Measurements from ENCODE around the gene SLC25A14.
"Not testable (repeated sequence)": the region's sequence is repeated elsewhere in the genome, so short reads cannot be mapped to it uniquely, and the experiment has no call there.

SLC25A14 gene

GRCh38 chrX:130336531-130336930, 3.2 kb upstream of the SLC25A14 start:
- TF ChIP-seq EZH2phosphoT487 (conservative IDR thresholded peaks at IDR 0.05; ENCODE audit: low read length) (no peak), CTCF (IDR thresholded peaks at IDR 0.05; ENCODE audit: insufficient read depth, low read length, poor library complexity, severe bottlenecking) (no peak)
- Histone ChIP-seq H3K9me2 (replicated peaks; ENCODE audit: insufficient read depth, low read length) (no peaks in the 10 kb centered on the region), H3K9ac (ENCODE audit: low read length) (no peak overlapping the region)

GRCh38 chrX:130338869-130339268, 850 bp upstream of the SLC25A14 start:
- H3F3A ChIP-seq (ENCODE audit: insufficient read depth); H3K4me3 ChIP-seq (ENCODE audit: insufficient read depth, low read length, poor library complexity, severe bottlenecking); H3K27me3 ChIP-seq (ENCODE audit: low read length); H3K36me3 ChIP-seq (ENCODE audit: low read length); H3K9me2 ChIP-seq (replicated peaks; ENCODE audit: insufficient read depth, low read length); H3K79me2 ChIP-seq (ENCODE audit: insufficient read depth, low read length); H3K27ac ChIP-seq (ENCODE audit: low read depth, low read length); H4K20me1 ChIP-seq (ENCODE audit: low read depth, low read length); H3K9me3 ChIP-seq (ENCODE audit: insufficient read depth, low read length): not testable (repeated sequence)
- Histone ChIP-seq H3K9ac (ENCODE audit: low read length) (peak overlapping the region; percentile 64), H3K4me2 (ENCODE audit: low read depth, low read length, poor library complexity, severe bottlenecking) (peak overlapping the region; percentile 61), H2AFZ (ENCODE audit: low read depth, low read length, severe bottlenecking) (peak overlapping the region; percentile 83)

More at GRCh38 chrX:130336531-130336930, 3.2 kb upstream of the SLC25A14 start:
- no peak overlapping the region for H3K4me2 ChIP-seq (ENCODE audit: low read depth, low read length, poor library complexity, severe bottlenecking)
- H3K27ac ChIP-seq (ENCODE audit: low read depth, low read length), result no peak overlapping the region
- no peaks in the 10 kb centered on the region for H3K36me3 ChIP-seq (ENCODE audit: low read length)
- no peaks in the 10 kb centered on the region for H3K79me2 ChIP-seq (ENCODE audit: insufficient read depth, low read length)
- H3K4me3 ChIP-seq (ENCODE audit: insufficient read depth, low read length, poor library complexity, severe bottlenecking), result no peak overlapping the region
- no peak overlapping the region for H2AFZ ChIP-seq (ENCODE audit: low read depth, low read length, severe bottlenecking)
- H3K9me3 ChIP-seq (ENCODE audit: insufficient read depth, low read length), result no peaks in the 10 kb centered on the region
- no peaks in the 10 kb centered on the region for H3K27me3 ChIP-seq (ENCODE audit: low read length)
- no peaks in the 10 kb centered on the region for H4K20me1 ChIP-seq (ENCODE audit: low read depth, low read length)
- no peaks in the 10 kb centered on the region for H3F3A ChIP-seq (ENCODE audit: insufficient read depth)

- Histone ChIP-seq H3K27ac (ENCODE audit: low read depth, low read length) (no peak overlapping the region), H3F3A (ENCODE audit: insufficient read depth) (no peaks in the 10 kb centered on the region), H3K27me3 (ENCODE audit: low read length) (no peaks in the 10 kb centered on the region), H3K4me2 (ENCODE audit: low read depth, low read length, poor library complexity, severe bottlenecking) (peak overlapping the region; percentile 61), H3K9ac (ENCODE audit: low read length) (peak overlapping the region; percentile 64), H4K20me1 (ENCODE audit: low read depth, low read length) (no peaks in the 10 kb centered on the region), H3K4me3 (ENCODE audit: insufficient read depth, low read length, poor library complexity, severe bottlenecking) (peak overlapping the region; percentile 76), H3K9me3 (ENCODE audit: insufficient read depth, low read length) (no peaks in the 10 kb centered on the region), H3K79me2 (ENCODE audit: insufficient read depth, low read length) (no peaks in the 10 kb centered on the region), H3K9me2 (replicated peaks; ENCODE audit: insufficient read depth, low read length) (no peaks in the 10 kb centered on the region), H2AFZ (ENCODE audit: low read depth, low read length, severe bottlenecking) (peak overlapping the region; percentile 83), H3K36me3 (ENCODE audit: low read length) (no peaks in the 10 kb centered on the region)
- TF ChIP-seq EZH2phosphoT487 (conservative IDR thresholded peaks at IDR 0.05; ENCODE audit: low read length) (no peak), CTCF (IDR thresholded peaks at IDR 0.05; ENCODE audit: insufficient read depth, low read length, poor library complexity, severe bottlenecking) (no peak)
Observed at GRCh38 chrX:130340271-130340670, 552 bp downstream of the SLC25A14 start.

- Histone ChIP-seq H3K4me2 (ENCODE audit: low read depth, low read length, poor library complexity, severe bottlenecking) (no peak overlapping the region), H3K9ac (ENCODE audit: low read length) (no peak overlapping the region)
Observed at GRCh38 chrX:130343411-130343810, 3.7 kb downstream of the SLC25A14 start.

More at GRCh38 chrX:130343411-130343810, 3.7 kb downstream of the SLC25A14 start:
- H4K20me1 ChIP-seq (ENCODE audit: low read depth, low read length), result no peaks in the 10 kb centered on the region
- no peaks in the 10 kb centered on the region for H3K9me3 ChIP-seq (ENCODE audit: insufficient read depth, low read length)
- TF ChIP-seq CTCF (IDR thresholded peaks at IDR 0.05; ENCODE audit: insufficient read depth, low read length, poor library complexity, severe bottlenecking) (no peak), EZH2phosphoT487 (conservative IDR thresholded peaks at IDR 0.05; ENCODE audit: low read length) (no peak)
- no peak overlapping the region for H2AFZ ChIP-seq (ENCODE audit: low read depth, low read length, severe bottlenecking)
- no peaks in the 10 kb centered on the region for H3K27me3 ChIP-seq (ENCODE audit: low read length)
- H3K27ac ChIP-seq (ENCODE audit: low read depth, low read length), result no peak overlapping the region
- H3F3A ChIP-seq (ENCODE audit: insufficient read depth), result no peaks in the 10 kb centered on the region
- no peak overlapping the region for H3K4me3 ChIP-seq (ENCODE audit: insufficient read depth, low read length, poor library complexity, severe bottlenecking)
- no peaks in the 10 kb centered on the region for H3K36me3 ChIP-seq (ENCODE audit: low read length)
- H3K9me2 ChIP-seq (replicated peaks; ENCODE audit: insufficient read depth, low read length), result no peaks in the 10 kb centered on the region
- no peaks in the 10 kb centered on the region for H3K79me2 ChIP-seq (ENCODE audit: insufficient read depth, low read length)
